Mucosa of rectum (tissue), 2 donors: ENCODE measurements around the gene RNF157.
A peak's percentile ranks its signal among the peaks of the same experiment; 100 is the strongest.
"Not testable (repeated sequence)": the region's sequence is repeated elsewhere in the genome, so short reads cannot be mapped to it uniquely, and the experiment has no call there.

Source experiments
- H3K27ac ChIP-seq, 2 donors: one replicate each; pipeline ENCODE4 v1.7.0; 2013; ENCODE audit warnings: inconsistent platforms in 2 of 2, low read depth in 2 of 2, low read length in 2 of 2
- H3K27me3 ChIP-seq, 2 donors: one replicate each; pipeline ENCODE4 v1.7.0; 2013; ENCODE audit warnings: low read length in 2 of 2; ENCODE audit not compliant: control insufficient read depth in 2 of 2, insufficient read depth in 2 of 2
- H3K36me3 ChIP-seq, 2 donors: one replicate each; pipeline ENCODE4 v1.7.0; 2013; ENCODE audit warnings: low read length in 2 of 2; ENCODE audit not compliant: control insufficient read depth in 2 of 2, insufficient read depth in 2 of 2
- H3K4me1 ChIP-seq, 2 donors: one replicate each; pipeline ENCODE4 v1.7.0; 2013; ENCODE audit warnings: low read length in 2 of 2, mild to moderate bottlenecking in 1 of 2; ENCODE audit not compliant: control insufficient read depth in 2 of 2, insufficient read depth in 2 of 2
- H3K4me3 ChIP-seq, 2 donors: one replicate each; pipeline ENCODE4 v1.7.0; 2013; ENCODE audit warnings: low read length in 2 of 2
- H3K9ac ChIP-seq, 2 donors: one replicate each; pipeline ENCODE4 v1.7.0; 2013; ENCODE audit warnings: low read length in 2 of 2, low read depth in 1 of 2, mild to moderate bottlenecking in 1 of 2
- H3K9me3 ChIP-seq, 2 donors: one replicate each; pipeline ENCODE4 v1.7.0; 2013; ENCODE audit warnings: low read length in 2 of 2; ENCODE audit not compliant: control insufficient read depth in 2 of 2
- donor health status: healthy.
- donor health status: Normal muscosa, but diverticular disease.

The RNF157 gene

GRCh38 chr17:76207275-76208059 is 32.8 kb downstream of the RNF157 start:
- Histone ChIP-seq H3K9me3 (no peaks in the 10 kb centered on the region), H3K9ac (no peak overlapping the region), H3K36me3 (peaks cover 2 to 4% of the 10 kb centered on the region in 2 donors), H3K27me3 (no peaks in the 10 kb centered on the region), H3K4me3 (no peak overlapping the region), H3K4me1 (peaks cover 2 to 15% of the 10 kb centered on the region in 2 donors), H3K27ac (peak overlapping the region in 1 of 2 donors; percentile 40)

GRCh38 chr17:76205542-76206144 is 34.6 kb downstream of the RNF157 start:
- not testable (repeated sequence) for H3K9ac ChIP-seq, H3K9me3 ChIP-seq, H3K36me3 ChIP-seq, H3K4me3 ChIP-seq, H3K27me3 ChIP-seq
- Histone ChIP-seq H3K4me1 (peaks cover 2 to 15% of the 10 kb centered on the region in 2 donors), H3K27ac (peak overlapping the region in 1 of 2 donors; percentile 58)

GRCh38 chr17:76204277-76204676 is 36.0 kb downstream of the RNF157 start:
- Histone ChIP-seq H3K27me3 (no peaks in the 10 kb centered on the region), H3K4me3 (no peak overlapping the region), H3K9ac (no peak overlapping the region), H3K27ac (no peak overlapping the region), H3K4me1 (peaks cover 2 to 15% of the 10 kb centered on the region in 2 donors), H3K9me3 (no peaks in the 10 kb centered on the region), H3K36me3 (peaks cover 0 to 2% of the 10 kb centered on the region in 2 donors)

- Histone ChIP-seq H3K36me3 (no peaks in the 10 kb centered on the region), H3K27ac (no peak overlapping the region), H3K4me1 (no peaks in the 10 kb centered on the region), H3K4me3 (no peak overlapping the region), H3K9me3 (no peaks in the 10 kb centered on the region), H3K27me3 (no peaks in the 10 kb centered on the region), H3K9ac (no peak overlapping the region)
Observed at GRCh38 chr17:76200354-76200753, 39.9 kb downstream of the RNF157 start.

- H3K27me3 ChIP-seq: no peaks in the 10 kb centered on the region
- no peaks in the 10 kb centered on the region for H3K9me3 ChIP-seq
- H3K27ac ChIP-seq: no peak overlapping the region
- no peaks in the 10 kb centered on the region for H3K4me1 ChIP-seq
- no peak overlapping the region for H3K4me3 ChIP-seq
- H3K36me3 ChIP-seq: no peaks in the 10 kb centered on the region
- H3K9ac ChIP-seq: no peak overlapping the region
Observed at GRCh38 chr17:76199469-76199868, 40.8 kb downstream of the RNF157 start.

- no peak overlapping the region for H3K4me3 ChIP-seq
- no peaks in the 10 kb centered on the region for H3K27me3 ChIP-seq
- H3K4me1 ChIP-seq: no peaks in the 10 kb centered on the region
- H3K9ac ChIP-seq: no peak overlapping the region
- no peak overlapping the region for H3K27ac ChIP-seq
- H3K9me3 ChIP-seq: no peaks in the 10 kb centered on the region
- H3K36me3 ChIP-seq: no peaks in the 10 kb centered on the region
Observed at GRCh38 chr17:76198702-76199101, 41.6 kb downstream of the RNF157 start.

- Histone ChIP-seq H3K36me3 (no peaks in the 10 kb centered on the region), H3K4me1 (no peaks in the 10 kb centered on the region), H3K9ac (no peak overlapping the region), H3K4me3 (no peak overlapping the region), H3K27ac (no peak overlapping the region), H3K27me3 (no peaks in the 10 kb centered on the region), H3K9me3 (no peaks in the 10 kb centered on the region)
Observed at GRCh38 chr17:76197911-76198310, 42.4 kb downstream of the RNF157 start.

GRCh38 chr17:76196675-76197074 is 43.6 kb downstream of the RNF157 start:
- Histone ChIP-seq H3K27me3 (no peaks in the 10 kb centered on the region), H3K9ac (no peak overlapping the region), H3K36me3 (no peaks in the 10 kb centered on the region), H3K27ac (no peak overlapping the region), H3K4me3 (no peak overlapping the region), H3K9me3 (no peaks in the 10 kb centered on the region), H3K4me1 (no peaks in the 10 kb centered on the region)

GRCh38 chr17:76195281-76196096 is 44.8 kb downstream of the RNF157 start:
- Histone ChIP-seq H3K9ac (no peak overlapping the region), H3K27me3 (no peaks in the 10 kb centered on the region), H3K4me1 (no peaks in the 10 kb centered on the region), H3K9me3 (no peaks in the 10 kb centered on the region), H3K4me3 (no peak overlapping the region), H3K36me3 (no peaks in the 10 kb centered on the region), H3K27ac (no peak overlapping the region)

- no peak overlapping the region for H3K4me3 ChIP-seq
- no peak overlapping the region for H3K27ac ChIP-seq
- H3K27me3 ChIP-seq: no peaks in the 10 kb centered on the region
- H3K9me3 ChIP-seq: no peaks in the 10 kb centered on the region
- H3K9ac ChIP-seq: no peak overlapping the region
- no peaks in the 10 kb centered on the region for H3K36me3 ChIP-seq
- H3K4me1 ChIP-seq: no peaks in the 10 kb centered on the region
Observed at GRCh38 chr17:76193591-76193990, 46.7 kb downstream of the RNF157 start.
